ENCODE measurements around the gene PWWP2A. TPM values are rescaled to one million over a fixed set of nuclear protein-coding genes. Genes with fewer than 3 reads are reported as not detected.

PWWP2A gene
- total and polyA plus RNA-seq, 12 donors: 7.0 to 32.9 (median 22.9) TPM

DNA sequence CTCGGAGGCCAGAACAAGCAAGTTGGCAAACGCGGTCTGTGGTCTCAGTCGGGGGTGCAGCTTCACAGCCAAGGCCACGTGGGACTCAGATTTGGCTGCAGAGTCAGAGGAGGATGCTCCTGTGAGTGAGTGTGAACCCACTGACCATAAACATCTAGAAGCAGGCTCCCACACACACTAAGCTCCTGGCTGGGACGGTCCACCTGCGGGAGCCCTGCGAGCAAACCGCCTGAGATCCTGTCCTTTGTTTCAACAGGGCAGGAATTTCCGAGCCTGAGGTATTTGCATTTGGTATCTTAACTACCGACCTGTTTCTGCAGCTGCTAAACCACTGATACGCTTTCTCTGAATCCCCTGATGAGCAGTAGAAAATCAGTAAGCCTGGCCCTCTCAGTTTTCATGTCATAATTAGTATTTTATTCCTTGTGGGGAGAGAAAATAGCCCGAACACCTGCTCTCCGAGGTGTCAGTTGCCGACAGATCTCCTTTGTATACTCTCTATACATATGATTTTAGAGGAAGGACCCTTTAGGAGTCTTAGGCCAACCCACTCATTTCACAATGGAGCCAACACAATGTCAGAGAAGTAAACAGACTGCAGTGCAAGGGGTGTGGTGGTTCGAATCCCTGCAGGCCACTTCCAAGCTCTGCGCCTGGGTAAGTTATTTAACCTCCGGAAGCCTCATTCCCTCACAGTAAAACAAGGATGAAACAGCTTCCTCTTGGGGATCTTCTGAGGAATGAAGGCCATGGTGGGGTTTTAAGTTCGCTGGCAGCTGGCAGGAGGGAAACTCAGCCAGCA is 40.9 kb upstream of the PWWP2A start:
- WGBS, 4 donors: 79 to 87% (median 83%) methylated on average over 18 to 19 of the region's 19 CpGs
- Histone ChIP-seq H3K4me1 (replicated peaks in 1 of 2) (peaks cover 6 to 7% of the 10 kb centered on the region in 2 donors), H3K9me3 (replicated peaks in 1 of 3) (no peaks in the 10 kb centered on the region), H3K27me3 (no peaks in the 10 kb centered on the region), H3K27ac (no peak overlapping the region), H3K36me3 (replicated peaks in 1 of 2) (no peaks in the 10 kb centered on the region), H3K4me3 (no peak overlapping the region)
- intact Hi-C loops (cut with DNase I): no loop called here
- no peak for DNase-seq
- TF ChIP-seq POLR2A (IDR thresholded peaks at IDR 0.05): no peak
- TF ChIP-seq, protein P1, sequence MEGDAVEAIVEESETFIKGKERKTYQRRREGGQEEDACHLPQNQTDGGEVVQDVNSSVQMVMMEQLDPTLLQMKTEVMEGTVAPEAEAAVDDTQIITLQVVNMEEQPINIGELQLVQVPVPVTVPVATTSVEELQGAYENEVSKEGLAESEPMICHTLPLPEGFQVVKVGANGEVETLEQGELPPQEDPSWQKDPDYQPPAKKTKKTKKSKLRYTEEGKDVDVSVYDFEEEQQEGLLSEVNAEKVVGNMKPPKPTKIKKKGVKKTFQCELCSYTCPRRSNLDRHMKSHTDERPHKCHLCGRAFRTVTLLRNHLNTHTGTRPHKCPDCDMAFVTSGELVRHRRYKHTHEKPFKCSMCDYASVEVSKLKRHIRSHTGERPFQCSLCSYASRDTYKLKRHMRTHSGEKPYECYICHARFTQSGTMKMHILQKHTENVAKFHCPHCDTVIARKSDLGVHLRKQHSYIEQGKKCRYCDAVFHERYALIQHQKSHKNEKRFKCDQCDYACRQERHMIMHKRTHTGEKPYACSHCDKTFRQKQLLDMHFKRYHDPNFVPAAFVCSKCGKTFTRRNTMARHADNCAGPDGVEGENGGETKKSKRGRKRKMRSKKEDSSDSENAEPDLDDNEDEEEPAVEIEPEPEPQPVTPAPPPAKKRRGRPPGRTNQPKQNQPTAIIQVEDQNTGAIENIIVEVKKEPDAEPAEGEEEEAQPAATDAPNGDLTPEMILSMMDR (IDR thresholded peaks at IDR 0.05): no peak

DNA sequence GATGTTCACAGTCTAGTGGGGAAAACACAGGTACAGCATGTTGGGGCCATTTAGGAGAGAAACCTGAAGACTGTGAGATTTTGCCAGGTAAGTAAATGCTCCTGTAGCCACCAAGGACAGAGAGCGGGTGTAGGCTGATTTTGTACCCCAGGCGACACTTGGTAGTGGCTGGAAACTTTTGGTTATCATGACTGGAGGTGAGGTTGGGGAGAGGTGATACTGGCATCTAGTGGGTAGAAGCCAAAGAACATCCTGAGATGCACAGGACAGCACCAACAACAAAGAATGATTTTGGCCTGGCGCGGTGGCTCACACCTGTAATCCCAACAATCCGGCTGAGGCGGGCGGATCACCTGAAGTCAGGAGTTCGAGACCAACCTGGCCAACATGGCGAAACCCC is 38.8 kb upstream of the PWWP2A start:
- no peak overlapping the region for H3K4me3 ChIP-seq
- H3K9me3 ChIP-seq (replicated peaks in 1 of 3): no peaks in the 10 kb centered on the region
- TF ChIP-seq POLR2A (IDR thresholded peaks at IDR 0.05): no peak
- TF ChIP-seq, protein P1 (IDR thresholded peaks at IDR 0.05): no peak
- H3K27me3 ChIP-seq: no peaks in the 10 kb centered on the region
- H3K4me1 ChIP-seq (replicated peaks in 1 of 2): no peaks in the 10 kb centered on the region
- H3K36me3 ChIP-seq (replicated peaks in 1 of 2): no peaks in the 10 kb centered on the region
- no peak overlapping the region for H3K27ac ChIP-seq
- intact Hi-C loops (cut with DNase I): no loop called here
- no peak for DNase-seq
- WGBS, 4 donors: 93 to 97% (median 96%) methylated on average over 2 to 9 of the region's 9 CpGs

- 83 to 98% (median 94%) methylated on average over 6 of the region's 6 CpGs for WGBS, 4 donors
- no peak for TF ChIP-seq POLR2A (IDR thresholded peaks at IDR 0.05)
- TF ChIP-seq, protein P1 (IDR thresholded peaks at IDR 0.05): no peak
- intact Hi-C loops (cut with DNase I): no loop called here
Measured at GRCh38 chr5:160155017-160155750, 35.9 kb upstream of the PWWP2A start.

DNA sequence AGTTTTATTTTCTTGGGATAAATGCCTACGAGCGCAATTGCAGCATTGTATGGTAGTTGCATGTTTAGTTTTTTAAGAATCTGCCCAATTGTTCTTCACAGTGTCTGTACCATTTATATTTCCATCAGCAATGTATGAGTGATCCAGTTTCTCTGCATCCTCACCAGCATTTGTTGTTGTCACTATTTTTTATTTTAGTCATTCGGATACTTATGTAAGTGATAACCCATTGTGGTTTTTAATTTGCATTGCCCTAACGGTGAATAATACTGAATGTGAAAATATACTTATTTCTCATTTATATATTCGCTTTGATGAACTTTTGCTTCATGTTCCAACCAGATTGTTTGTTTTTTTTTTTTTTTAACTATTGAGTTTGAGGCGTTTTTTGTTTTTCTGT is 33.7 kb upstream of the PWWP2A start:
- 77 to 91% (median 85%) methylated on average over 6 of the region's 6 CpGs for WGBS, 4 donors
- Histone ChIP-seq H3K4me1 (replicated peaks in 1 of 2) (no peaks in the 10 kb centered on the region), H3K27me3 (no peaks in the 10 kb centered on the region), H3K27ac (no peak overlapping the region), H3K9me3 (replicated peaks in 1 of 3) (no peaks in the 10 kb centered on the region), H3K4me3 (no peak overlapping the region), H3K36me3 (replicated peaks in 1 of 2) (no peaks in the 10 kb centered on the region)
- intact Hi-C loops (cut with DNase I): no loop called here
- no peak for DNase-seq
- TF ChIP-seq, protein P1 (IDR thresholded peaks at IDR 0.05): no peak
- TF ChIP-seq POLR2A (IDR thresholded peaks at IDR 0.05): no peak

More at GRCh38 chr5:160155017-160155750, 35.9 kb upstream of the PWWP2A start:
- no peak for DNase-seq
- H3K4me3 ChIP-seq: no peak overlapping the region
- H3K4me1 ChIP-seq (replicated peaks in 1 of 2): no peaks in the 10 kb centered on the region
- H3K9me3 ChIP-seq (replicated peaks in 1 of 3): no peaks in the 10 kb centered on the region
- no peak overlapping the region for H3K27ac ChIP-seq
- H3K36me3 ChIP-seq (replicated peaks in 1 of 2): no peaks in the 10 kb centered on the region
- H3K27me3 ChIP-seq: no peaks in the 10 kb centered on the region

All from adrenal gland (tissue), 12 donors.